ENCODE data around the gene HBM. TPM values are rescaled to one million over a fixed set of nuclear protein-coding genes. Genes with fewer than 3 reads are reported as not detected.

HBM gene
- total RNA-seq, 1 experiment from 2014 or later, result not detected

- H3K36me3 Mint-ChIP-seq (ENCODE audit: insufficient read depth in 1 of 3, low read depth in 3 of 3), result no peaks in the 10 kb centered on the region
- Histone ChIP-seq H3K4me2 (ENCODE audit: insufficient read depth, insufficient read length, low read length) (no peak overlapping the region), H2BK120ac (ENCODE audit: low read depth, low read length, poor library complexity, severe bottlenecking) (no peak overlapping the region), H3K4ac (ENCODE audit: low read depth, low read length) (no peak overlapping the region), H3K23ac (ENCODE audit: insufficient read length, low read depth, low read length) (no peak overlapping the region), H2AK5ac (ENCODE audit: insufficient read length, low read length) (no peak overlapping the region), H3T11ph (ENCODE audit: low read length) (no peak overlapping the region), H4K5ac (ENCODE audit: insufficient read length, low read depth, low read length) (no peak overlapping the region), H2BK12ac (ENCODE audit: insufficient read length, low read depth, low read length) (no peak overlapping the region), H3K18ac (ENCODE audit: insufficient read length, low read depth, low read length) (no peak overlapping the region), H3K14ac (ENCODE audit: insufficient read depth, low read length) (no peak overlapping the region), H3K23me2 (ENCODE audit: insufficient read length, low read depth, low read length, poor library complexity, severe bottlenecking) (no peaks in the 10 kb centered on the region), H2BK5ac (ENCODE audit: insufficient read length, low read length) (no peak overlapping the region), H3K56ac (ENCODE audit: insufficient read length, low read depth, low read length) (no peak overlapping the region), H3K4me1 (ENCODE audit: insufficient read depth, low read length) (no peaks in the 10 kb centered on the region), H4K91ac (ENCODE audit: insufficient read length, low read depth, low read length) (no peak overlapping the region), H3K9ac (ENCODE audit: extremely low read depth, insufficient read length, low read length) (no peak overlapping the region), H2BK15ac (ENCODE audit: low read depth, low read length) (no peak overlapping the region), H2BK20ac (ENCODE audit: low read depth, low read length, poor library complexity, severe bottlenecking) (no peak overlapping the region), H3K79me1 (ENCODE audit: insufficient read depth, low read depth, low read length, poor library complexity, severe bottlenecking) (no peaks in the 10 kb centered on the region), H2AFZ (ENCODE audit: low read length) (no peak overlapping the region), H3K79me2 (ENCODE audit: insufficient read depth, low read length) (no peaks in the 10 kb centered on the region), H4K20me1 (ENCODE audit: control insufficient read depth, insufficient read depth, insufficient read length) (no peaks in the 10 kb centered on the region), H3K9me3 (ENCODE audit: control insufficient read depth, low read depth, low read length) (no peaks in the 10 kb centered on the region), H3K27me3 (ENCODE audit: insufficient read depth, low read length) (no peaks in the 10 kb centered on the region; the same call in 1 of the 2 replicates), H3K27ac (ENCODE audit: insufficient read length, low read depth, low read length) (no peak overlapping the region), H4K8ac (replicated peaks; ENCODE audit: insufficient read length, low read depth, low read length) (no peak overlapping the region)
- WGBS (ENCODE audit: extremely low coverage, insufficient read length, low lambda C conversion rate), result no CpG with 5 or more reads among the region's 9 CpGs
- no peak overlapping the region for H3K4me3 Mint-ChIP-seq
- H3K27ac Mint-ChIP-seq, result no peak overlapping the region
- no peaks in the 10 kb centered on the region for H3K4me1 Mint-ChIP-seq
- TF ChIP-seq, protein P1, sequence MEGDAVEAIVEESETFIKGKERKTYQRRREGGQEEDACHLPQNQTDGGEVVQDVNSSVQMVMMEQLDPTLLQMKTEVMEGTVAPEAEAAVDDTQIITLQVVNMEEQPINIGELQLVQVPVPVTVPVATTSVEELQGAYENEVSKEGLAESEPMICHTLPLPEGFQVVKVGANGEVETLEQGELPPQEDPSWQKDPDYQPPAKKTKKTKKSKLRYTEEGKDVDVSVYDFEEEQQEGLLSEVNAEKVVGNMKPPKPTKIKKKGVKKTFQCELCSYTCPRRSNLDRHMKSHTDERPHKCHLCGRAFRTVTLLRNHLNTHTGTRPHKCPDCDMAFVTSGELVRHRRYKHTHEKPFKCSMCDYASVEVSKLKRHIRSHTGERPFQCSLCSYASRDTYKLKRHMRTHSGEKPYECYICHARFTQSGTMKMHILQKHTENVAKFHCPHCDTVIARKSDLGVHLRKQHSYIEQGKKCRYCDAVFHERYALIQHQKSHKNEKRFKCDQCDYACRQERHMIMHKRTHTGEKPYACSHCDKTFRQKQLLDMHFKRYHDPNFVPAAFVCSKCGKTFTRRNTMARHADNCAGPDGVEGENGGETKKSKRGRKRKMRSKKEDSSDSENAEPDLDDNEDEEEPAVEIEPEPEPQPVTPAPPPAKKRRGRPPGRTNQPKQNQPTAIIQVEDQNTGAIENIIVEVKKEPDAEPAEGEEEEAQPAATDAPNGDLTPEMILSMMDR (conservative IDR thresholded peaks at IDR 0.05), result no peak
- DNase-seq, result no peak
- peaks cover 56% of the 10 kb centered on the region for H3K27me3 Mint-ChIP-seq (ENCODE audit: low read depth)
- no peaks in the 10 kb centered on the region for H3K9me3 Mint-ChIP-seq
These were observed 16.6 kb upstream of the HBM start for GRCh38 chr16:149024-149660.
